Activated CD8-positive, alpha-beta memory T cell treated with anti-CD3 and anti-CD28 coated beads, Interleukin-2, amount 50 U/mL, for 1 hour (primary cell): ENCODE data around the gene PIGM.

ENCODE experiments used
- DNase-seq: peaks from one replicate; pipeline ENCODE4 v3.0.0-alpha.2; 2020; ENCODE audit errors: extremely low read depth

The PIGM gene

GRCh38 chr1:159989581-159989980, 42.2 kb downstream of the PIGM start:
- DNase-seq, result no peak

GRCh38 chr1:159988006-159988405, 43.8 kb downstream of the PIGM start:
- DNase-seq, result no peak

- no peak for DNase-seq
Observed at GRCh38 chr1:159987186-159987585, 44.6 kb downstream of the PIGM start.

GRCh38 chr1:159986531-159986930, 45.3 kb downstream of the PIGM start:
- DNase-seq, result no peak

- DNase-seq, result no peak
Observed at GRCh38 chr1:159986093-159986492, 45.7 kb downstream of the PIGM start.

GRCh38 chr1:159985473-159985872, 46.3 kb downstream of the PIGM start:
- DNase-seq, result no peak

- no peak for DNase-seq
Observed at GRCh38 chr1:159983681-159984080, 48.1 kb downstream of the PIGM start.

GRCh38 chr1:159982280-159982679, 49.5 kb downstream of the PIGM start:
- DNase-seq, result no peak

- no peak for DNase-seq
Observed at GRCh38 chr1:159981351-159982055, 50.3 kb downstream of the PIGM start.

GRCh38 chr1:159980786-159981185, 51.0 kb downstream of the PIGM start:
- no peak for DNase-seq

- DNase-seq, result no peak
Observed at GRCh38 chr1:159980076-159980475, 51.7 kb downstream of the PIGM start.

- DNase-seq, result no peak
Observed at GRCh38 chr1:159979257-159979656, 52.5 kb downstream of the PIGM start.

- no peak for DNase-seq
Observed at GRCh38 chr1:159978107-159978398, 53.7 kb downstream of the PIGM start.

- DNase-seq, result no peak
Observed at GRCh38 chr1:159977364-159978106, 54.3 kb downstream of the PIGM start.
